Activated naive CD4-positive, alpha-beta T cell treated with anti-CD3 and anti-CD28 coated beads for 36 hours (primary cell): ENCODE measurements around the gene C22orf23. TPM values are rescaled to one million over a fixed set of nuclear protein-coding genes. Genes with fewer than 3 reads are reported as not detected.

Experiments
- CTCF ChIA-PET: fragments of 350-600 bp; sonication (Branson Sonifier 250); formaldehyde crosslinking; loops from one replicate; lab custom pipeline; 2021; ENCODE audit warnings: antibody characterized with exemption; lab: Charles Lee
- DNase-seq: peaks from one replicate; pipeline ENCODE4 v3.0.0-alpha.2; 2020
- H3K27ac Mint-ChIP-seq: one replicate; pipeline ENCODE4 v1.8.0; 2021; ENCODE audit warnings: mild to moderate bottlenecking, mixed read lengths
- H3K27me3 Mint-ChIP-seq: one replicate; pipeline ENCODE4 v1.8.0; 2021; ENCODE audit warnings: low read depth, mixed read lengths
- H3K36me3 Mint-ChIP-seq: one replicate; pipeline ENCODE4 v1.8.0; 2021; ENCODE audit warnings: low read depth, mixed read lengths
- H3K4me1 Mint-ChIP-seq: one replicate; pipeline ENCODE4 v1.8.0; 2021; ENCODE audit warnings: low read depth, mixed read lengths
- H3K4me3 Mint-ChIP-seq: one replicate; pipeline ENCODE4 v1.8.0; 2021; ENCODE audit warnings: mild to moderate bottlenecking, moderate library complexity, mixed read lengths
- H3K9me3 Mint-ChIP-seq: one replicate; pipeline ENCODE4 v1.8.0; 2021; ENCODE audit warnings: mixed read lengths
- intact Hi-C: fragments of 100-400 bp; cut with micrococcal nuclease; formaldehyde crosslinking; loops from one replicate; pipeline ENCODE4 v1.15.1; 2023
- total RNA-seq, 2 experiments: library from RNA; stranded (reverse); gene quantifications; one replicate each; pipeline ENCODE4 v1.2.3, GENCODE V29; 2021

C22orf23 gene
- not detected for total RNA-seq

DNA sequence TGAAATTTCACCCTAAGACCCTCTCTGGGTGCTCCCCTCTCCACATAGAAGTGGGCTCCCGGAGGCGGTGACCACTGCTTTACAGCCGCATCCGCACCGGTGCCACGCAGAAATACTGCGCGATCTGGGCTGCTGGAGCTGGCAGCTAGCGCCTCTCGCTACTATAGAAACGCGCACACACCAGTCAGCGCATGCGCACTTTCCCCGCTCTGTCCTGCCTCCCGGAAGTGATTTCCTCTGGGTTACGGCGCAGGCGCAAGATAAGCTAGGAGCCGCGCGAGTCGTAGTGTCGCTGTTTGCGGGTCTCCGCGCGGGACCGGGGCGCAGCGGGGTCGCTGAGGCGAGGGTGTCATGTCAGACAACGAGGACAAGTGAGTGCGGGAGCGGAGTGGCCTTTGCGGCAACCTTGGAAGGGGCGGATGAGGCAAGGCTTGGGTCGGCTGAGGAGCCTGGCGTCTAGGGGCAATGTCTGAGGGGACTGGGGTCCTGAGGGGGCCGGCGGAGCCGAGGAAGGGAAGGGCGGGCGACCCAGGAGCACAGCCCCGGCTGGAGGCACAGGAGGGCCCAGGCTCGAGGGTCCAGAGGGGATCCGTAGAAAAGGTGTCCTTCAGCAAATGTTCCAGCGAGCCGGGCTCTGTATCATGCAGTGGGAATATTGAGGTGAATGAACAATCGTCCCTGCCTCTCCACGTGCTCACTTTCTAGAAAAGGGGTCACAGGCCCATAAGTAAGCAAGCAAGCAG, at the start of gene C22orf23, which contains the start of gene POLR2F:
Gene C22orf23, minus strand, starts transcription at position 165 of the 743 bp plus-strand sequence. CDS start 452 bp downstream, outside the sequence.
Gene POLR2F, plus strand, starts transcription at position 263 of the 743 bp plus-strand sequence. Its CDS starts 89 bp downstream, at position 352.
- CTCF ChIA-PET, result interaction anchor here (0.7 to 1.2 kb wide), 4 partner anchors 14 to 136 kb away, joined by 3 read pairs; no protein-coding TSS in a partner anchor
- Mint-ChIP-seq H3K4me1 (peaks cover 31% of the 10 kb centered on the region), H3K36me3 (peaks cover 14% of the 10 kb centered on the region), H3K27me3 (peaks cover 5% of the 10 kb centered on the region), H3K4me3 (peak within 1 kb of the TSS; percentile 98), H3K9me3 (no peaks in the 10 kb centered on the region), H3K27ac (peak within 1 kb of the TSS; percentile 79)
- DNase-seq, result peak; percentile 98
- intact Hi-C loops, result loop anchor here (2.0 to 5.0 kb wide), 2 partner anchors 57 to 136 kb away; no protein-coding TSS in a partner anchor

DNA sequence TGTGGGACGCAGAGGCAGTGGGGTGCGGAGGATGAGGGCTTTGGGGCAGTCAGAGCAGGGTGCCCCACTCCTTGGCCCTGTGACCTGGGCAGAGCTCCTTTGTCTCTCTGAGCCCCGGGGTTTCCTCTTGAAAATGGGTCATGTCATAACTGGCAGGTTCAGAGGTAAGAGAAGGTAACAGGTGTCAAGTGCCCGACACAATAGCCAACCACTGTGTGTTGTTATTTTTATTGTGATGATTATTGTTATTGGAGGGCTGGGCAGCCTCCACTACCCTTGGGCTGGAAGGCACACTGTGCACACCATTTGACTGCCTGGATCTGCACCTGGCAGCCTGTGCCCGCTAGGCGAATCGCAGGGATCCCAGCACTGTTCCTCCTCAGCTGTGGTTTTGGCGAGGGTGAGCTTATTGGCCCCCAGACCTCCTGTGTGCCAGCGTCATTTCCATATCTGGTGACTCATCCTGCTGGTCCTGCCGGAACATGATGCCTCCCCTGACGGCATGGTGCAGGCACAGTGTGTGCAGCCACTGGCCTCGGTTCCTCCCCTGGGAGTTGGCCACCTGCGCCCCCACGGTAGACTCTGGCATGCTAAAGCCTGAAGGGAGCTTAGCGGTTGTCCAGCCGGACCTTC, 46.4 kb upstream of the C22orf23 start:
- peak; percentile 19 for DNase-seq
- no peaks in the 10 kb centered on the region for H3K27me3 Mint-ChIP-seq
- intact Hi-C loops, result no loop called here

GRCh38 chr22:37999236-37999635, 45.8 kb upstream of the C22orf23 start:
- Mint-ChIP-seq H3K36me3 (peaks cover 1% of the 10 kb centered on the region), H3K9me3 (no peaks in the 10 kb centered on the region), H3K27me3 (no peaks in the 10 kb centered on the region), H3K4me1 (no peaks in the 10 kb centered on the region), H3K4me3 (no peak overlapping the region), H3K27ac (no peak overlapping the region)
- no peak for DNase-seq
- intact Hi-C loops, result no loop called here
- CTCF ChIA-PET, result interaction anchor here (0.6 kb wide), 1 partner anchor 49 kb away, joined by 3 read pairs; no protein-coding TSS in a partner anchor

More for the DNA sequence above, 46.4 kb upstream of the C22orf23 start:
- no peaks in the 10 kb centered on the region for H3K9me3 Mint-ChIP-seq
- peaks cover 1% of the 10 kb centered on the region for H3K36me3 Mint-ChIP-seq
- H3K4me1 Mint-ChIP-seq, result no peaks in the 10 kb centered on the region
- no peak overlapping the region for H3K4me3 Mint-ChIP-seq
- H3K27ac Mint-ChIP-seq, result no peak overlapping the region
- CTCF ChIA-PET, result interaction anchor here (0.6 to 1.0 kb wide), 2 partner anchors 29 to 50 kb away, joined by 3 read pairs; no protein-coding TSS in a partner anchor

DNA sequence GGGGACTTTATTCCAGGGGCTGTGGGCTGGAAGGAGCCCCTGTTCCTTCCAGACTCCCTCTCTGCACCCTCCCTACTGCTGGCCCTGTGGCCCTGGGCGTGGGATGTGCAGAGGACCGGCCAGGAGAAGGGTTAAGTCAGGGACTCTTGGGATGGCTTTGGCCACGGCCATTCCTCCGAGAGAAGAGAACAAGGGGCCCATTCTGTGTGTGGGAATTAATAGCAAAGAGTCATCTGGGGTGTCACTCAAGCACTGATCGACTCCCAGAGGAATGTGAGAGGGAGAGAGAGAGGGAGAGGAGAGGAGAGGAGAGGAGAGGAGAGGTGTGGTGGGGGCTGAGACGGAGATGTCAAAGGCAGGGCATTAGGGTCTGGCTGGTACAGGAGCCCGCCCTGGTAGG, 45.1 kb upstream of the C22orf23 start:
- H3K27me3 Mint-ChIP-seq, result no peaks in the 10 kb centered on the region

GRCh38 chr22:37996515-37997246, 43.3 kb upstream of the C22orf23 start:
- no peak overlapping the region for H3K27ac Mint-ChIP-seq
- H3K4me1 Mint-ChIP-seq, result no peaks in the 10 kb centered on the region

More for the DNA sequence above, 45.1 kb upstream of the C22orf23 start:
- Mint-ChIP-seq H3K9me3 (no peaks in the 10 kb centered on the region), H3K27ac (no peak overlapping the region), H3K4me3 (no peak overlapping the region), H3K36me3 (peaks cover 1% of the 10 kb centered on the region), H3K4me1 (no peaks in the 10 kb centered on the region)
- intact Hi-C loops, result no loop called here
- CTCF ChIA-PET, result no interaction called here
- no peak for DNase-seq

GRCh38 chr22:37996079-37996478, 42.7 kb upstream of the C22orf23 start:
- intact Hi-C loops, result no loop called here
- no peak overlapping the region for H3K27ac Mint-ChIP-seq
- H3K36me3 Mint-ChIP-seq, result peaks cover 4% of the 10 kb centered on the region
- H3K9me3 Mint-ChIP-seq, result no peaks in the 10 kb centered on the region
- H3K4me3 Mint-ChIP-seq, result no peak overlapping the region
- CTCF ChIA-PET, result interaction anchor here (0.7 to 1.3 kb wide), 4 partner anchors 12 to 178 kb away, joined by 3 to 5 read pairs (median 4); no protein-coding TSS in a partner anchor
- H3K27me3 Mint-ChIP-seq, result no peaks in the 10 kb centered on the region
- DNase-seq, result no peak
- H3K4me1 Mint-ChIP-seq, result no peaks in the 10 kb centered on the region

More at GRCh38 chr22:37996515-37997246, 43.3 kb upstream of the C22orf23 start:
- Mint-ChIP-seq H3K4me3 (no peak overlapping the region), H3K36me3 (peaks cover 4% of the 10 kb centered on the region), H3K27me3 (no peaks in the 10 kb centered on the region), H3K9me3 (no peaks in the 10 kb centered on the region)
- CTCF ChIA-PET, result interaction anchor here (0.9 kb wide), 1 partner anchor 13 kb away, joined by 3 read pairs; no protein-coding TSS in a partner anchor
- DNase-seq, result no peak
- intact Hi-C loops, result no loop called here

- Mint-ChIP-seq H3K27me3 (no peaks in the 10 kb centered on the region), H3K27ac (no peak overlapping the region), H3K4me3 (no peak overlapping the region), H3K4me1 (no peaks in the 10 kb centered on the region), H3K36me3 (peaks cover 4% of the 10 kb centered on the region), H3K9me3 (no peaks in the 10 kb centered on the region)
- no peak for DNase-seq
- intact Hi-C loops, result no loop called here
- CTCF ChIA-PET, result interaction anchor here (0.7 to 1.3 kb wide), 4 partner anchors 12 to 177 kb away, joined by 3 to 5 read pairs (median 4); no protein-coding TSS in a partner anchor
Observed at GRCh38 chr22:37995460-37995859, 42.1 kb upstream of the C22orf23 start.

DNA sequence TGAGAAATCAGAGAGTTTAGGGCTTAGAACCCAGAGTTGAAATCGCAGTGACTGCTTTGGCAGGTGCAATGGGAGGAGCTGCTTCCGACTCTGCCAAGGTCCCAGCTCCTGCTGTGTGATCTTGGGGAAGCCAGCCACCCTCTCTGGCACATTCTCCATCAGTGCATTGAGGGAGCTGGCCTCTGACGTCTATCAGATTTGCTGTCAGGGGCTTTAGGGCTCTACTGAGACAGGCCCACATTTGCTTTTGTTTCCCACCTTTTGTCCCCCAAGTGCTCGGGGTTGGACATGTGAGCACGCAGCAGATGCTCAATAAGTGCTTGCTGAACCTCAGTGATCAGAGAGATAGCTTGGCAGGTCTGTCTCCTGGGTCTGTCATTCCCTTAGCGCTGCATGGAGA, 41.6 kb upstream of the C22orf23 start:
- Mint-ChIP-seq H3K27ac (no peak overlapping the region), H3K4me3 (no peak overlapping the region), H3K27me3 (no peaks in the 10 kb centered on the region), H3K4me1 (no peaks in the 10 kb centered on the region), H3K36me3 (peaks cover 4% of the 10 kb centered on the region), H3K9me3 (no peaks in the 10 kb centered on the region)
- intact Hi-C loops, result no loop called here
- CTCF ChIA-PET, result interaction anchor here (1.3 to 1.6 kb wide), 2 partner anchors 29 to 61 kb away, joined by 4 read pairs; no protein-coding TSS in a partner anchor
- DNase-seq, result no peak

DNA sequence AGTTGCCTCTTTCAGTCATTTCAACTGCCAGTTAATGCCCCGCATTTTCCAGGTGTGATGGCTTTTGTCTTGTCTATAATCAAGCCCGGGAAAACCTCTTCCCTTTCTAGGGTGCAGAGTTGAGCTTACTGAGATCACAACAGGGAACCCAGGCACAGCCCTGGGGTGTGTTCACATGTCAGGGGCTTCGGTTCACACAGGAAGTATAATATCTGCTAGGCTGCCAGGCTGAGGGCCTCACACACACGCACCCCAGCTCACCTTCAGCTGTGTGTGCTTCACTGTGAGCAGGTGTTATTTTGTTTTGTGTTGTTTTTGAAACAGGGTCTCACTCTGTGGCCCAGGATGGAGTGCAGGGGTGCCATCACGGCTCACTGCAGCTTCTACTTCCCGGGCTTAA, 40.6 kb upstream of the C22orf23 start:
- DNase-seq, result no peak
- Mint-ChIP-seq H3K4me1 (no peaks in the 10 kb centered on the region), H3K9me3 (no peaks in the 10 kb centered on the region), H3K27ac (no peak overlapping the region), H3K4me3 (no peak overlapping the region), H3K36me3 (peaks cover 4% of the 10 kb centered on the region), H3K27me3 (no peaks in the 10 kb centered on the region)
- intact Hi-C loops, result no loop called here
- CTCF ChIA-PET, result interaction anchor here (1.0 to 1.9 kb wide), 3 partner anchors 28 to 131 kb away, joined by 4 to 7 read pairs (median 4); no protein-coding TSS in a partner anchor

DNA sequence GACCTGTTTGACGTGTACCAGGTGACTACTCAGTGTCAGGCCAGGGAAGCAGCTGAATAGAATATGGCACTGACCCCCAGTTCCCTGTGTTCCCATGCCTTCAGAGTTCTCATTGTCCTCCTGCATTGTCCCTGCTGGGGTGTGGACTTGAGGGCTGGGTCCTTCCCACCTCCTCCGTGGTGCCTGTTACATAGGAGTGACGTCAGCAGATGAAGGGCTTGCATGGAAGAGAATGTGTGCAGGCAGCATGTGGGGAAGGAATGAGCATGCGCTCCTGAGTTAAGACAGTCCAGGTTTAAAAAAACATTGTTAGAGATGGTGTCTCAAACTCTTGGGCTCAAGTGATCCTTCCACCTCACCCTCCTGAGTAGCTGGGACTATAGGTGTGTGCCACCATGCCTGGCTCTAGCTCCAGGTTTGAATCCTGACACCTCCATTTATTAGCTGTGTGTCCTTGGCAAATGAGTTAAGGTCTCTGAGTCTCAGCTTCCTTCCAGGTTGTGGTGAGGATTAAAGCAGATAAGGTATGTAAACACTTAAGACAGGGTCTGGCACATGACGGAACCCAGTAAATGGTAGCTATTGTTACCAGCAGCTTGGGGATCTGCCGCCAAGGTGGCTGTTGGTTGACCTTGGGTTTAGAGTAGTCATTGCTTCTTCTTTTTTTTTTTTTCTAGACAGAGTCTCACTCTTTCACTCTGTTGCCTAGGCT, 38.5 kb upstream of the C22orf23 start:
- DNase-seq, result no peak
- Mint-ChIP-seq H3K27me3 (no peaks in the 10 kb centered on the region), H3K27ac (no peak overlapping the region), H3K9me3 (no peaks in the 10 kb centered on the region), H3K36me3 (peaks cover 2% of the 10 kb centered on the region), H3K4me3 (no peak overlapping the region), H3K4me1 (no peaks in the 10 kb centered on the region)
- CTCF ChIA-PET, result interaction anchor here (0.6 to 1.9 kb wide), 2 partner anchors 26 to 582 kb away, joined by 3 to 7 read pairs; no protein-coding TSS in a partner anchor
- intact Hi-C loops, result no loop called here

- no peak overlapping the region for H3K4me3 Mint-ChIP-seq
- intact Hi-C loops, result no loop called here
- H3K27me3 Mint-ChIP-seq, result no peaks in the 10 kb centered on the region
- CTCF ChIA-PET, result no interaction called here
- peaks cover 2% of the 10 kb centered on the region for H3K36me3 Mint-ChIP-seq
- no peaks in the 10 kb centered on the region for H3K4me1 Mint-ChIP-seq
- H3K27ac Mint-ChIP-seq, result no peak overlapping the region
- no peak for DNase-seq
- H3K9me3 Mint-ChIP-seq, result no peaks in the 10 kb centered on the region
Observed at GRCh38 chr22:37990862-37991261, 37.5 kb upstream of the C22orf23 start.
